Epithelial cell of prostate (primary cell): ENCODE data around the gene PPP1R2B.

Experiments used
- DNase-seq: peaks from one replicate; pipeline ENCODE4 v3.0.0-alpha.2; 2011; ENCODE audit warnings: low read depth, low spot score
- H3K27ac ChIP-seq: fragments of 450-650 bp; 2 replicates; pipeline ENCODE4 v1.5.1; 2017; ENCODE audit warnings: mild to moderate bottlenecking

Gene PPP1R2B

GRCh38 chr5:156870498-156870839 lies 20.4 kb downstream of the PPP1R2B start:
- DNase-seq, result no peak
- no peak overlapping the region for H3K27ac ChIP-seq

- H3K27ac ChIP-seq, result no peak overlapping the region
- no peak for DNase-seq
Observed at GRCh38 chr5:156871212-156871611, 21.1 kb downstream of the PPP1R2B start.

GRCh38 chr5:156879665-156880285 lies 29.7 kb downstream of the PPP1R2B start:
- no peak overlapping the region for H3K27ac ChIP-seq
- DNase-seq, result no peak

- no peak overlapping the region for H3K27ac ChIP-seq
- no peak for DNase-seq
Observed at GRCh38 chr5:156883316-156883875, 33.3 kb downstream of the PPP1R2B start.

- no peak overlapping the region for H3K27ac ChIP-seq
- DNase-seq, result no peak
Observed at GRCh38 chr5:156888520-156888919, 38.4 kb downstream of the PPP1R2B start.

GRCh38 chr5:156892223-156892622 lies 42.1 kb downstream of the PPP1R2B start:
- DNase-seq, result no peak

GRCh38 chr5:156892864-156893263 lies 42.8 kb downstream of the PPP1R2B start:
- DNase-seq, result no peak
- H3K27ac ChIP-seq, result no peak overlapping the region

More at GRCh38 chr5:156892223-156892622, 42.1 kb downstream of the PPP1R2B start:
- no peak overlapping the region for H3K27ac ChIP-seq

GRCh38 chr5:156893517-156893916 lies 43.4 kb downstream of the PPP1R2B start:
- DNase-seq, result no peak

GRCh38 chr5:156896546-156896945 lies 46.5 kb downstream of the PPP1R2B start:
- DNase-seq, result no peak
- no peak overlapping the region for H3K27ac ChIP-seq

More at GRCh38 chr5:156893517-156893916, 43.4 kb downstream of the PPP1R2B start:
- H3K27ac ChIP-seq, result no peak overlapping the region
